ENCODE measurements around the gene LAMB4. TPM values are rescaled to one million over a fixed set of nuclear protein-coding genes. Genes with fewer than 3 reads are reported as not detected.

LAMB4 gene
- polyA plus RNA-seq, 1 of the 3 experiments (the other 2 are of a cell fraction) = 0.36 TPM

DNA sequence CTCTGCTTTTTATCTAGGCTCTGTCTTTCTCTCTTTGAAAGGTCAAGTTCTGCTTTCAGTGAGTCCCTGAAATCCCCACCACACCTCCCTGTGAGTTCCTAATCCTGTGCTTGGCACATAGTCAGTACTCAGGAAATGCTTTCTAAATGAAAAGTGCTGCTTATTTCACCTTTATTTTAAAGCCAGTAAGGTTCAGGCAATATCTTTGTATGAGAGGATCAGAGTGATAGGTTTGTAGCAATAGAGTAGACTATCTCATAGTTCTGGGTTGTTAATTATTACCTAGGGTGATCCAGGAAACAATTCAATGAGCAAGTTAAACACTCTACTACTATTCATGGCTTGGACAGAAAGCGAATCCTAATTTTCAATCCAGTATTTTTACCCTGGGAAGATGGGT lies 119.8 kb downstream of the LAMB4 start:
- Histone ChIP-seq H3K9ac (no peak overlapping the region), H4K20me1 (ENCODE audit: insufficient read depth) (no peaks in the 10 kb centered on the region), H3K9me2 (no peaks in the 10 kb centered on the region), H3K4me3 (ENCODE audit: low read depth in 2 of 2, low read length in 1 of 2) (no peak overlapping the region), H3K9me3 (no peaks in the 10 kb centered on the region), H3K27ac (ENCODE audit: low read depth in 2 of 2, low read length in 1 of 2) (peak overlapping the region in 1 of 2 experiments; percentile 95; a peak in 2 of 4 replicates), H3K79me2 (ENCODE audit: insufficient read depth) (no peaks in the 10 kb centered on the region), H3K27me3 (ENCODE audit: insufficient read depth) (no peaks in the 10 kb centered on the region), H3K4me1 (ENCODE audit: control insufficient read depth in 1 of 2, insufficient read depth in 2 of 2, low read depth in 1 of 2, low read length in 1 of 2) (peaks cover 28 to 39% of the 10 kb centered on the region in 2 experiments), H3K4me2 (no peak overlapping the region), H2AFZ (ENCODE audit: low read depth) (no peak overlapping the region), H3K36me3 (replicated peaks in 1 of 2; ENCODE audit: control insufficient read depth in 1 of 2, insufficient read depth in 2 of 2, low read length in 1 of 2) (no peaks in the 10 kb centered on the region), H3F3A (replicated peaks; ENCODE audit: insufficient read depth) (peaks cover 31% of the 10 kb centered on the region)
- CTCF ChIA-PET = interaction anchor here (0.8 to 2.1 kb wide), 4 partner anchors 9 to 135 kb away, joined by 3 to 7 read pairs (median 4); no protein-coding TSS in a partner anchor
- TF ChIP-seq RAD21 (IDR thresholded peaks at IDR 0.05; ENCODE audit: low read length) = no peak
- 61% methylated on average over 1 of the region's 1 CpG for WGBS (ENCODE audit: low lambda C conversion rate)
- POLR2A ChIA-PET = interaction anchor here (1.3 kb wide), 1 partner anchor 8 kb away, joined by 16 read pairs; the partner anchor contains the start of gene LAMB1
- no peak for DNase-seq

DNA sequence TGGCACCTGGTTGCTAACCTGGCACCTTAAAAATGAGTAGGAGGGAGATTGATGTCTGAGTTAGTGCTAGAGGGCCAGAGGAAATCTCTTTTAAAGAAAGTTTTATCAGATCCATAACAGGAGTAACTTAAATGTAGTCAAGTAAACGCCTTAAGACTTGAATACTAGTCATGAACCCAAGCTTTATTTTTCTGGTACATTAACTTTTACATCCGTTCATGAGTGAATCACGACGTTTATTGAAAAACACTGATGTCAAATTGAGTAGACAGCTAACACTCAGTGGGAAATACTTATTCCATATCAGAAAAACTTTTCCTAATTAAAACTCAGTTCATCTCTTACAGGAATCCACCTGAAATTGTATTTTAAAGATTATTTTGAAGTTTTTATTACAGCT lies 120.3 kb downstream of the LAMB4 start:
- CTCF ChIA-PET = interaction anchor here (1.8 to 2.1 kb wide), 2 partner anchors 8 to 15 kb away, joined by 5 to 7 read pairs; no protein-coding TSS in a partner anchor
- POLR2A ChIA-PET = interaction anchor here (0.7 kb wide), 1 partner anchor 8 kb away, joined by 3 read pairs; no protein-coding TSS in a partner anchor
- H3K4me2 ChIP-seq = no peak overlapping the region
- no peak overlapping the region for H3K4me3 ChIP-seq (ENCODE audit: low read depth in 2 of 2, low read length in 1 of 2)
- no peak for DNase-seq
- no peak for TF ChIP-seq MXI1 (IDR thresholded peaks at IDR 0.05; ENCODE audit: low read depth, low read length)
- TF ChIP-seq IRF3 (IDR thresholded peaks at IDR 0.05; ENCODE audit: low read depth, low read length) = no peak
- TF ChIP-seq RFX5 (IDR thresholded peaks at IDR 0.05; ENCODE audit: low read length) = no peak
- no peak for TF ChIP-seq JUND (IDR thresholded peaks at IDR 0.05)
- no peak for TF ChIP-seq RAD21 (IDR thresholded peaks at IDR 0.05; ENCODE audit: low read length)
- no peak for TF ChIP-seq GATA2 (CRISPR knock-in tag; IDR thresholded peaks at IDR 0.05)
- no peak for TF ChIP-seq USF1 (IDR thresholded peaks at IDR 0.05; ENCODE audit: borderline replicate concordance, low read depth)
- TF ChIP-seq GABPA (IDR thresholded peaks at IDR 0.05; ENCODE audit: low read depth) = no peak
- no peak for TF ChIP-seq TCF12 (IDR thresholded peaks at IDR 0.05)
- no peak for TF ChIP-seq EZH2phosphoT487 (IDR thresholded peaks at IDR 0.05; ENCODE audit: borderline replicate concordance, low read depth)
- no peak for TF ChIP-seq TEAD4 (IDR thresholded peaks at IDR 0.05; ENCODE audit: borderline replicate concordance, insufficient read depth)
- no peak for TF ChIP-seq ZBTB33 (IDR thresholded peaks at IDR 0.05; ENCODE audit: borderline replicate concordance, low read depth)
- TF ChIP-seq YY1 (IDR thresholded peaks at IDR 0.05; ENCODE audit: low read depth) = no peak
- no peak for TF ChIP-seq FOXM1 (IDR thresholded peaks at IDR 0.05; ENCODE audit: low read depth)
- TF ChIP-seq TAF1 (IDR thresholded peaks at IDR 0.05; ENCODE audit: borderline replicate concordance, low read depth, low read length) = no peak
- no peak for TF ChIP-seq RXRA (IDR thresholded peaks at IDR 0.05; ENCODE audit: borderline replicate concordance, low read depth)
- H3F3A ChIP-seq (replicated peaks; ENCODE audit: insufficient read depth) = peaks cover 26% of the 10 kb centered on the region
- no peak overlapping the region for H2AFZ ChIP-seq (ENCODE audit: low read depth)
- H3K9ac ChIP-seq = no peak overlapping the region
- peaks cover 28 to 38% of the 10 kb centered on the region in 2 experiments for H3K4me1 ChIP-seq (ENCODE audit: control insufficient read depth in 1 of 2, insufficient read depth in 2 of 2, low read depth in 1 of 2, low read length in 1 of 2)
- H4K20me1 ChIP-seq (ENCODE audit: insufficient read depth) = no peaks in the 10 kb centered on the region
- H3K9me3 ChIP-seq = no peaks in the 10 kb centered on the region
- H3K36me3 ChIP-seq (replicated peaks in 1 of 2; ENCODE audit: control insufficient read depth in 1 of 2, insufficient read depth in 2 of 2, low read length in 1 of 2) = no peaks in the 10 kb centered on the region
- 89% methylated on average over 4 of the region's 4 CpGs for WGBS (ENCODE audit: low lambda C conversion rate)
- H3K9me2 ChIP-seq = no peaks in the 10 kb centered on the region
- no peaks in the 10 kb centered on the region for H3K27me3 ChIP-seq (ENCODE audit: insufficient read depth)
- H3K79me2 ChIP-seq (ENCODE audit: insufficient read depth) = no peaks in the 10 kb centered on the region
- H3K27ac ChIP-seq (ENCODE audit: low read depth in 2 of 2, low read length in 1 of 2) = peak overlapping the region in 1 of 2 experiments; percentile 95; a peak in 2 of 4 replicates
